H9 (cell line): ENCODE results near the gene FRAT2. TPM values are rescaled to one million over a fixed set of nuclear protein-coding genes. Genes with fewer than 3 reads are reported as not detected.

Experiments
- DNase-seq: peaks from one replicate; pipeline ENCODE4 v3.0.0-alpha.2; 2017
- H2AFZ ChIP-seq: one replicate; pipeline ENCODE4 v1.6.1; 2013; ENCODE audit warnings: mild to moderate bottlenecking, low read length, control low read depth, moderate library complexity
- H2AK5ac ChIP-seq: 2 replicates; pipeline ENCODE4 v1.6.1; 2013; ENCODE audit warnings: low read length, control low read depth, mixed read lengths; ENCODE audit not compliant: insufficient read length
- H2BK120ac ChIP-seq: one replicate; pipeline ENCODE4 v1.6.1; 2013; ENCODE audit warnings: low read depth, mild to moderate bottlenecking, low read length, control low read depth, inconsistent platforms; ENCODE audit not compliant: poor library complexity, severe bottlenecking
- H2BK12ac ChIP-seq: 2 replicates; pipeline ENCODE4 v1.6.1; 2013; ENCODE audit warnings: low read length, control low read depth, mixed read lengths, low read depth; ENCODE audit not compliant: insufficient read length
- H2BK15ac ChIP-seq: 2 replicates; pipeline ENCODE4 v1.6.1; 2013; ENCODE audit warnings: low read depth, low read length, control low read depth
- H2BK20ac ChIP-seq: one replicate; pipeline ENCODE4 v1.6.1; 2013; ENCODE audit warnings: low read depth, mild to moderate bottlenecking, low read length, control low read depth, inconsistent platforms; ENCODE audit not compliant: poor library complexity, severe bottlenecking
- H2BK5ac ChIP-seq: 2 replicates; pipeline ENCODE4 v1.6.1; 2013; ENCODE audit warnings: low read length, control low read depth, mixed read lengths; ENCODE audit not compliant: insufficient read length
- H3K14ac ChIP-seq: 2 replicates; pipeline ENCODE4 v1.6.1; 2013; ENCODE audit warnings: low read length, control low read depth; ENCODE audit not compliant: insufficient read depth
- H3K18ac ChIP-seq: 2 replicates; pipeline ENCODE4 v1.6.1; 2013; ENCODE audit warnings: low read depth, mild to moderate bottlenecking, mixed read lengths, low read length, control low read depth; ENCODE audit not compliant: insufficient read length
- H3K23ac ChIP-seq: 2 replicates; pipeline ENCODE4 v1.6.1; 2013; ENCODE audit warnings: low read length, control low read depth, mixed read lengths, low read depth; ENCODE audit not compliant: insufficient read length
- H3K23me2 ChIP-seq: 2 replicates; pipeline ENCODE4 v1.6.1; 2013; ENCODE audit warnings: low read depth, mild to moderate bottlenecking, mixed read lengths, low read length, control low read depth; ENCODE audit not compliant: insufficient read length, poor library complexity, severe bottlenecking
- H3K27ac ChIP-seq: 2 replicates; pipeline ENCODE4 v1.5.1; 2013; ENCODE audit warnings: low read length, control low read depth, mixed read lengths, low read depth; ENCODE audit not compliant: insufficient read length
- H3K27me3 ChIP-seq: 2 replicates; pipeline ENCODE4 v1.6.1; 2013; ENCODE audit warnings: low read length, control low read depth, inconsistent platforms; ENCODE audit not compliant: insufficient read depth
- H3K4ac ChIP-seq: 2 replicates; pipeline ENCODE4 v1.6.1; 2013; ENCODE audit warnings: low read depth, mild to moderate bottlenecking, control low read depth, inconsistent platforms, low read length, moderate library complexity
- H3K4me1 ChIP-seq: 2 replicates; pipeline ENCODE4 v1.6.1; 2013; ENCODE audit warnings: low read length, control low read depth, inconsistent platforms; ENCODE audit not compliant: insufficient read depth
- H3K4me2 ChIP-seq: 2 replicates; pipeline ENCODE4 v1.6.1; 2013; ENCODE audit warnings: low read length, control low read depth, mixed read lengths; ENCODE audit not compliant: insufficient read length, insufficient read depth
- H3K56ac ChIP-seq: 2 replicates; pipeline ENCODE4 v1.6.1; 2013; ENCODE audit warnings: low read depth, mild to moderate bottlenecking, mixed read lengths, low read length, control low read depth; ENCODE audit not compliant: insufficient read length
- H3K79me1 ChIP-seq: 2 replicates; pipeline ENCODE4 v1.6.1; 2013; ENCODE audit warnings: low read depth, mild to moderate bottlenecking, moderate library complexity, low read length, control low read depth, inconsistent platforms; ENCODE audit not compliant: insufficient read depth, poor library complexity, severe bottlenecking
- H3K79me2 ChIP-seq: 2 replicates; pipeline ENCODE4 v1.6.1; 2013; ENCODE audit warnings: low read length, control low read depth, inconsistent platforms; ENCODE audit not compliant: insufficient read depth
- H3K9ac ChIP-seq: 2 replicates; pipeline ENCODE4 v1.6.1; 2013; ENCODE audit warnings: low read length, control low read depth, mixed read lengths; ENCODE audit not compliant: insufficient read length; ENCODE audit errors: extremely low read depth
- H3K9me3 ChIP-seq: one replicate; pipeline ENCODE4 v1.6.1; 2013; ENCODE audit warnings: low read depth, low read length, inconsistent platforms; ENCODE audit not compliant: control insufficient read depth
- H3T11ph ChIP-seq: one replicate; pipeline ENCODE4 v1.6.1; 2013; ENCODE audit warnings: mild to moderate bottlenecking, low read length, control low read depth, inconsistent platforms
- H4K20me1 ChIP-seq: one replicate; pipeline ENCODE4 v1.6.1; 2013; ENCODE audit not compliant: control insufficient read depth, insufficient read length, insufficient read depth
- H4K5ac ChIP-seq: 2 replicates; pipeline ENCODE4 v1.6.1; 2013; ENCODE audit warnings: low read depth, mild to moderate bottlenecking, mixed read lengths, low read length, control low read depth; ENCODE audit not compliant: insufficient read length
- H4K8ac ChIP-seq: replicated peaks from 2 replicates; pipeline ENCODE4 v1.6.1; 2013; ENCODE audit warnings: low read length, control low read depth, mixed read lengths, low read depth; ENCODE audit not compliant: insufficient read length
- H4K91ac ChIP-seq: 2 replicates; pipeline ENCODE4 v1.6.1; 2013; ENCODE audit warnings: low read depth, mild to moderate bottlenecking, moderate library complexity, mixed read lengths, low read length, control low read depth; ENCODE audit not compliant: insufficient read length
- H3K27ac Mint-ChIP-seq, 3 experiments: 2 replicates in 2 of 3; 3 replicates in 1 of 3; pipeline ENCODE4 v1.8.0; 2020 to 2021; ENCODE audit warnings: mixed read lengths in 3 of 3, mild to moderate bottlenecking in 1 of 3, moderate library complexity in 1 of 3
- H3K27me3 Mint-ChIP-seq: 2 replicates; pipeline ENCODE4 v1.8.0; 2021; ENCODE audit warnings: low read depth, mild to moderate bottlenecking, moderate library complexity, mixed read lengths
- H3K36me3 Mint-ChIP-seq, 3 experiments: 2 replicates in 2 of 3; 3 replicates in 1 of 3; pipeline ENCODE4 v1.8.0; 2020 to 2021; ENCODE audit warnings: low read depth in 3 of 3, mixed read lengths in 3 of 3; ENCODE audit not compliant: insufficient read depth in 1 of 3
- H3K4me1 Mint-ChIP-seq, 2 experiments: 2 replicates each; pipeline ENCODE4 v1.8.0; 2020; ENCODE audit warnings: mixed read lengths in 2 of 2
- H3K4me3 Mint-ChIP-seq, 2 experiments: 2 replicates in 1 of 2; 3 replicates in 1 of 2; pipeline ENCODE4 v1.8.0; 2020 to 2021; ENCODE audit warnings: mild to moderate bottlenecking in 2 of 2, mixed read lengths in 2 of 2, moderate library complexity in 1 of 2
- H3K9me3 Mint-ChIP-seq, 2 experiments: 2 replicates in 1 of 2; 3 replicates in 1 of 2; pipeline ENCODE4 v1.8.0; 2020; ENCODE audit warnings: mild to moderate bottlenecking in 2 of 2, mixed read lengths in 2 of 2, moderate library complexity in 1 of 2
- CTCF ChIP-seq: fragments of 200-600 bp; sonication (generic); conservative IDR thresholded peaks from 3 replicates; pipeline ENCODE4 v1.8.0; 2021; ENCODE audit warnings: antibody characterized with exemption, mild to moderate bottlenecking
- WGBS: extraction: QIAGEN DNeasy Blood & Tissue Kit; methylation state at CpG from one replicate; pipeline ENCODE4 v1.1.7; 2013; ENCODE audit warnings: missing lambda C conversion rate, low lambda C conversion rate, mixed read lengths; ENCODE audit not compliant: insufficient read length; ENCODE audit errors: extremely low coverage; 5-methylcytosine and 5-hydroxymethylcytosine counted together
- total RNA-seq: library from RNA; stranded (reverse); gene quantifications from 2 replicates; pipeline ENCODE4 v1.2.1, GENCODE V29; 2021

Gene FRAT2
- total RNA-seq, 1 experiment from 2014 or later, result 129 TPM

GRCh38 chr10:97333601-97334369 is 744 bp downstream of the FRAT2 start:
- Mint-ChIP-seq H3K4me1 (peaks cover 57 to 64% of the 10 kb centered on the region in 2 experiments), H3K27me3 (no peaks in the 10 kb centered on the region; the same call in 1 of the 2 replicates), H3K9me3 (peaks cover 2 to 3% of the 10 kb centered on the region in 2 experiments; a peak in 1 of 5 replicates), H3K27ac (peak overlapping the region; percentile 78 to 98 (median 92)), H3K36me3 (peaks cover 15 to 45% (median 45%) of the 10 kb centered on the region in 3 experiments), H3K4me3 (peak overlapping the region; percentile 95 to 96)
- Histone ChIP-seq H3K18ac (peak overlapping the region; percentile 47), H2BK5ac (no peak overlapping the region), H3K56ac (no peak overlapping the region), H4K20me1 (peaks cover 3% of the 10 kb centered on the region), H3K23ac (no peak overlapping the region), H3K9me3 (no peaks in the 10 kb centered on the region), H3K79me1 (peaks cover 4% of the 10 kb centered on the region), H3K27ac (no peak overlapping the region), H3K4ac (no peak overlapping the region; the same call in 1 of the 2 replicates), H3K4me1 (peaks cover 15% of the 10 kb centered on the region), H2BK12ac (no peak overlapping the region), H2BK20ac (no peak overlapping the region), H3K9ac (peak overlapping the region; percentile 60), H4K91ac (no peak overlapping the region), H2BK15ac (no peak overlapping the region), H4K8ac (no peak overlapping the region), H3K4me2 (peak overlapping the region; percentile 80), H2AK5ac (no peak overlapping the region), H3K14ac (peak overlapping the region; percentile 72), H2BK120ac (no peak overlapping the region), H3K79me2 (peaks cover 11% of the 10 kb centered on the region; the same call in 1 of the 2 replicates), H2AFZ (no peak overlapping the region), H3K27me3 (no peaks in the 10 kb centered on the region), H3T11ph (no peak overlapping the region), H4K5ac (no peak overlapping the region), H3K23me2 (peaks cover 20% of the 10 kb centered on the region)
- TF ChIP-seq CTCF, result no peak
- peak; percentile 56 for DNase-seq
- WGBS, result no CpG with 5 or more reads among the region's 89 CpGs
